HepG2 (cell line): ENCODE data around the gene DCUN1D3. TPM values are rescaled to one million over a fixed set of nuclear protein-coding genes. Genes with fewer than 3 reads are reported as not detected.

ENCODE experiments used
- ATAC-seq: fragments of 200-7000 bp; cut with Tn5 transposase; 3 replicates; pipeline ENCODE4 v1.9.1; 2020; ENCODE audit warnings: mild to moderate bottlenecking, moderate library complexity
- BruUV-seq: library from RNA; stranded (reverse); fragments of 400-500 nt; replicated peaks from 2 replicates; lab custom pipeline; 2021; lab: Mats Ljungman, UMichigan
- CTCF ChIA-PET: fragments of 300-600 bp; formaldehyde crosslinking; extraction: SDS; loops from one replicate; lab custom pipeline; 2021; ENCODE audit warnings: low total read pairs, inconsistent platforms, low intra/inter-chr PET ratio; lab: Yijun Ruan, JAX
- POLR2A ChIA-PET: fragments of 350-600 bp; sonication (Branson Sonifier 250); formaldehyde crosslinking; loops from one replicate; lab custom pipeline; 2020; ENCODE audit warnings: antibody characterized with exemption, inconsistent platforms; lab: Yijun Ruan, JAX
- DNase-seq: peaks from one replicate; pipeline ENCODE4 v3.0.0-alpha.2; 2015; ENCODE audit warnings: low spot score
- FAIRE-seq: peaks from 3 replicates; lab custom pipeline; 2011; peaks lifted over from hg19 to GRCh38; lab: Jason Lieb, UNC
- H2AFZ ChIP-seq: one replicate; pipeline ENCODE4 v1.6.1; 2011; ENCODE audit warnings: low read length, inconsistent platforms
- H3K27ac ChIP-seq: fragments of 300-600 bp; 3 replicates; pipeline ENCODE4 v1.8.0; 2011; ENCODE audit warnings: mixed run types, mild to moderate bottlenecking, mixed read lengths, low read length, inconsistent platforms; ENCODE audit not compliant: insufficient read depth; ENCODE audit errors: extremely low read length
- H3K27me3 ChIP-seq, 2 experiments: fragments of 200-600 bp in 1 of 2; 2 replicates in 1 of 2; 3 replicates in 1 of 2; pipeline versions ENCODE4 v1.6.0 to v1.8.0; 2011; ENCODE audit warnings: low read length in 2 of 2, mild to moderate bottlenecking in 2 of 2, moderate library complexity in 2 of 2, inconsistent platforms in 1 of 2; ENCODE audit not compliant: insufficient read depth in 2 of 2, control insufficient read depth in 1 of 2
- H3K36me3 ChIP-seq, 2 experiments: fragments of 200-600 bp in 1 of 2; replicated peaks in 1 of 2; 2 replicates in 1 of 2; 3 replicates in 1 of 2; pipeline versions ENCODE4 v1.5.1 to v1.8.0; 2011; ENCODE audit warnings: low read length in 2 of 2, inconsistent platforms in 1 of 2; ENCODE audit not compliant: insufficient read depth in 2 of 2, control insufficient read depth in 1 of 2
- H3K4me1 ChIP-seq: 2 replicates; pipeline ENCODE4 v1.5.1; 2012; ENCODE audit warnings: low read length, inconsistent platforms; ENCODE audit not compliant: insufficient read depth
- H3K4me2 ChIP-seq: 2 replicates; pipeline ENCODE4 v1.6.0; 2011; ENCODE audit warnings: low read depth, low read length, inconsistent platforms
- H3K4me3 ChIP-seq, 3 experiments: fragments of 200-600 bp in 1 of 3; sonication (generic), shearing (Covaris generic) in 1 of 3; replicated peaks in 1 of 3; 2 replicates each; pipeline ENCODE4 v1.5.1; 2011 to 2016; ENCODE audit warnings: low read length in 3 of 3, inconsistent platforms in 2 of 3, low read depth in 2 of 3, mild to moderate bottlenecking in 2 of 3, control low read depth in 1 of 3, mixed read lengths in 1 of 3; ENCODE audit not compliant: insufficient read depth in 1 of 3
- H3K79me2 ChIP-seq: one replicate; pipeline ENCODE4 v1.6.1; 2011; ENCODE audit warnings: low read length, inconsistent platforms; ENCODE audit not compliant: insufficient read depth
- H3K9ac ChIP-seq: 2 replicates; pipeline ENCODE4 v1.6.0; 2011; ENCODE audit warnings: mild to moderate bottlenecking, low read depth, low read length, inconsistent platforms; ENCODE audit not compliant: insufficient read depth
- H3K9me3 ChIP-seq: 2 replicates; pipeline ENCODE4 v1.5.1; 2012; ENCODE audit warnings: mild to moderate bottlenecking, low read length
- H4K20me1 ChIP-seq: 2 replicates; pipeline ENCODE4 v1.6.0; 2011; ENCODE audit warnings: inconsistent platforms, mild to moderate bottlenecking, low read length, moderate library complexity; ENCODE audit not compliant: insufficient read depth
- FOXO1 ChIP-seq: sonication (generic); formaldehyde crosslinking; IDR thresholded peaks from 2 replicates; pipeline ENCODE4 v1.4.0; 2020; ENCODE audit warnings: missing genetic modification reagents
- HNRNPL ChIP-seq: fragments of 200-400 bp; formaldehyde crosslinking; IDR thresholded peaks from 2 replicates; pipeline ENCODE4 v1.6.1; 2017; ENCODE audit warnings: mild to moderate bottlenecking, low read depth, low read length
- IRX3 ChIP-seq: sonication (generic); formaldehyde crosslinking; IDR thresholded peaks from 2 replicates; pipeline ENCODE4 v1.8.1; 2023; ENCODE audit warnings: mild to moderate bottlenecking, low read depth, missing genetic modification reagents, borderline replicate concordance
- ISX ChIP-seq: sonication (generic); formaldehyde crosslinking; conservative IDR thresholded peaks from 2 replicates; pipeline ENCODE4 v1.5.0; 2020; ENCODE audit warnings: missing genetic modification reagents
- KMT2B ChIP-seq: IDR thresholded peaks from 2 replicates; pipeline ENCODE4 v1.6.1; 2016; ENCODE audit warnings: missing genetic modification reagents, missing compliant biosample characterization
- PCBP1 ChIP-seq: fragments of 200-400 bp; formaldehyde crosslinking; IDR thresholded peaks from 2 replicates; pipeline ENCODE4 v1.6.1; 2017; ENCODE audit warnings: mild to moderate bottlenecking, low read depth, low read length, borderline replicate concordance
- RBM22 ChIP-seq: fragments of 200-400 bp; formaldehyde crosslinking; optimal IDR thresholded peaks from 2 replicates; pipeline ENCODE3; 2017; ENCODE audit warnings: mild to moderate bottlenecking, low read length, moderate library complexity
- SNAPC2 ChIP-seq: sonication (generic); formaldehyde crosslinking; IDR thresholded peaks from 2 replicates; pipeline ENCODE4 v1.8.1; 2022; ENCODE audit warnings: mild to moderate bottlenecking, missing genetic modification reagents
- SSRP1 ChIP-seq: IDR thresholded peaks from 2 replicates; pipeline ENCODE4 v1.6.1; 2016; ENCODE audit warnings: control low read depth
- ZFP37 ChIP-seq: sonication (generic); formaldehyde crosslinking; IDR thresholded peaks from 2 replicates; pipeline ENCODE4 v1.4.0; 2020; ENCODE audit warnings: missing genetic modification reagents, borderline replicate concordance
- ZNF501 ChIP-seq: sonication (generic); formaldehyde crosslinking; IDR thresholded peaks from 2 replicates; pipeline ENCODE4 v1.5.1; 2020; ENCODE audit warnings: mild to moderate bottlenecking, moderate library complexity, missing genetic modification reagents
- ZNF546 ChIP-seq: sonication (generic); formaldehyde crosslinking; conservative IDR thresholded peaks from 2 replicates; pipeline ENCODE4 v1.8.1; 2023; ENCODE audit warnings: mild to moderate bottlenecking, missing genetic modification reagents
- ZNF678 ChIP-seq: sonication (generic); formaldehyde crosslinking; IDR thresholded peaks from 2 replicates; pipeline ENCODE4 v1.4.0; 2020; ENCODE audit warnings: mild to moderate bottlenecking, missing genetic modification reagents
- ZNF776 ChIP-seq: sonication (generic); formaldehyde crosslinking; IDR thresholded peaks from 2 replicates; pipeline ENCODE4 v1.4.0; 2020; ENCODE audit warnings: mild to moderate bottlenecking, missing genetic modification reagents
- WGBS: methylation state at CpG from one replicate; pipeline ENCODE4 v1.1.6; 2017; ENCODE audit warnings: low lambda C conversion rate; 5-methylcytosine and 5-hydroxymethylcytosine counted together
- in situ Hi-C: cut with HindIII; loops from 2 replicates; pipeline ENCODE4 v1.10.0; 2017; ENCODE audit warnings: low pct_unique_long_range_greater_than_20kb; ENCODE audit not compliant: extremely low pct_ligation_motif_present
- intact Hi-C: fragments of 100-400 bp; cut with micrococcal nuclease; formaldehyde crosslinking; loops from one replicate; pipeline ENCODE4 v1.10.0; 2022; ENCODE audit not compliant: unreplicated experiment
- polyA plus RNA-seq, 8 experiments: library from polyadenylated mRNA; depleted of rRNA in 3 of 8; stranded (reverse) in 7 of 8; unstranded in 1 of 8; fragments of >200 nt; fragmentation: Illumina TruSeq in 4 of 8; extraction: Trizol in 4 of 8; gene quantifications; 2 replicates each; pipeline versions ENCODE4 v1.2.1 to v1.2.3, GENCODE V29; 2011 to 2016; ENCODE audit warnings: low read depth in 4 of 8, missing spikeins in 1 of 8, mixed read lengths in 1 of 8; ENCODE audit not compliant: insufficient read depth in 1 of 8
- total RNA-seq, 5 experiments: library from RNA; depleted of rRNA; stranded (reverse); fragments of >200 nt; fragmentation: Illumina TruSeq; extraction: Trizol; gene quantifications; 2 replicates each; pipeline ENCODE4 v1.2.3, GENCODE V29; 2016; ENCODE audit warnings: low read depth in 1 of 5
- TF ChIP-seq, protein P1 (sequence below): sonication (generic); formaldehyde crosslinking; IDR thresholded peaks from 2 replicates; pipeline ENCODE4 v1.8.1; 2022; ENCODE audit warnings: low read depth, mild to moderate bottlenecking, missing genetic modification reagents
- TF ChIP-seq, protein P2 (sequence below): sonication (generic); formaldehyde crosslinking; IDR thresholded peaks from 2 replicates; pipeline ENCODE4 v1.5.1; 2020; ENCODE audit warnings: mild to moderate bottlenecking, moderate library complexity, missing genetic modification reagents
- TF ChIP-seq, protein P3 (sequence below): IDR thresholded peaks from 2 replicates; pipeline ENCODE4 v1.6.1; 2012; ENCODE audit warnings: inconsistent platforms
- TF ChIP-seq, protein P4 (sequence below): IDR thresholded peaks from 2 replicates; pipeline ENCODE4 v1.6.1; 2016; ENCODE audit warnings: missing compliant biosample characterization, missing genetic modification reagents, borderline replicate concordance

Gene DCUN1D3
- total and polyA plus RNA-seq, 2 of the 13 experiments (the other 11 are each of a cell fraction or from before 2014, with no cell fraction given) = 5.0 to 19.3 TPM

DNA sequence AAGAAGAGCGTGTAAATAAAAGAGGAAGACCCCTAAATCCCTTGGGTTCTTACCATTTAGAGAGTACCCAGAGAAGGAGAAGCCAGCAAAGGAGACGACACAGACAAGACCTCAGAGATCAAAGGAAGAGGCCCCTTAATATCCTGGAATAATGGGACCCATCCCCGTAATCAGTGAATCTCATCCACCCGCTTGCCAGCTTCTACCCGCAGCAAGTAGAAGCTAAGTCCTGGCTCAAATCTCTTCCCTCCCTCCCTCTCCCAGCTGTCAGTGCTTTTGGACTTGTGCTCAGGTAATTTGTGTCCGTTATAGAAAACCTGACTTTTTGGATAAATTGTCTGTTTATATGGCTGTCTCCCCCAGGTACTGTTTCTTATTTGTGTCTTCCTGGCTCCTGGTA, 2.3 kb upstream of the DCUN1D3 start (continued):
- TF ChIP-seq, protein P1, sequence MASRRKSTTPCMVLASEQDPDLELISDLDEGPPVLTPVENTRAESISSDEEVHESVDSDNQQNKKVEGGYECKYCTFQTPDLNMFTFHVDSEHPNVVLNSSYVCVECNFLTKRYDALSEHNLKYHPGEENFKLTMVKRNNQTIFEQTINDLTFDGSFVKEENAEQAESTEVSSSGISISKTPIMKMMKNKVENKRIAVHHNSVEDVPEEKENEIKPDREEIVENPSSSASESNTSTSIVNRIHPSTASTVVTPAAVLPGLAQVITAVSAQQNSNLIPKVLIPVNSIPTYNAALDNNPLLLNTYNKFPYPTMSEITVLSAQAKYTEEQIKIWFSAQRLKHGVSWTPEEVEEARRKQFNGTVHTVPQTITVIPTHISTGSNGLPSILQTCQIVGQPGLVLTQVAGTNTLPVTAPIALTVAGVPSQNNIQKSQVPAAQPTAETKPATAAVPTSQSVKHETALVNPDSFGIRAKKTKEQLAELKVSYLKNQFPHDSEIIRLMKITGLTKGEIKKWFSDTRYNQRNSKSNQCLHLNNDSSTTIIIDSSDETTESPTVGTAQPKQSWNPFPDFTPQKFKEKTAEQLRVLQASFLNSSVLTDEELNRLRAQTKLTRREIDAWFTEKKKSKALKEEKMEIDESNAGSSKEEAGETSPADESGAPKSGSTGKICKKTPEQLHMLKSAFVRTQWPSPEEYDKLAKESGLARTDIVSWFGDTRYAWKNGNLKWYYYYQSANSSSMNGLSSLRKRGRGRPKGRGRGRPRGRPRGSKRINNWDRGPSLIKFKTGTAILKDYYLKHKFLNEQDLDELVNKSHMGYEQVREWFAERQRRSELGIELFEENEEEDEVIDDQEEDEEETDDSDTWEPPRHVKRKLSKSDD (CRISPR knock-in tag) = no peak
- TF ChIP-seq KMT2B (CRISPR knock-in tag) = no peak
- no peak for TF ChIP-seq FOXO1 (CRISPR knock-in tag)

DNA sequence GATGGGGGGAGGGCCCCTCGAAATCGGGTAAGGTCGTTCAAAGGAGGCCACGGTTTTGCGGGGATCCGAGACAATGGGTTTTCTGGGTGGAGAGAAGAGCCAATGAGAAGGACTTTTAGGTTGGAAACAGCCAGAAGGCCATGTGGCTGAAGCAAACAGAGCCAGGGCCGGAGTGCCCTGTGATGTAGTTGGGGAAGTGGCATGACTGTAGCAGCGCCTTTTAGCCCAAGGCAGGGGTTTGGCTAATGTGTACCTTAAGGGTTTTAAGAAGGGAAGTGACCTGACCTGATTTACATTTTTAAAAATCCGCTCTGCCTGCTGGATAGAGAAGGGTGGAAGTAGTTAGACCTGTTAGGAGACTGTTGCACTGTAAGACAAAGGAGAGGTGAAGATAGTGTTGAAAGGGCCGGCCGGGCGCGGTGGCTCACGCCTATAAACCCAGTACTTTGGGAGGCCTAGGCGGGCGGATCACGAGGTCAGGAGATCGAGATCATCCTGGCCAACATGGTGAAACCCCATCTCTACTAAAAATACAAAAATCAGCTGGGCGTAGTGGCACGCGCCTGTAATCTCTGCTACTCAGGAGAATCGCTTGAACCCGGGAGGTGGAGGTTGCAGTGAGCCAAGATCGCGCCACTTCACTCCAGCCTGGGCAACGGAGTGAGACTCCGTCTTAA, 1.4 kb upstream of the DCUN1D3 start:
- Histone ChIP-seq H4K20me1 (peaks cover 9% of the 10 kb centered on the region; the same call in 1 of the 2 replicates), H3K79me2 (peaks cover 65% of the 10 kb centered on the region), H2AFZ (no peak overlapping the region), H3K27me3 (no peaks in the 10 kb centered on the region; a peak in 1 of 5 replicates), H3K4me3 (peak overlapping the region; percentile 83 to 95 (median 87)), H3K9ac (peak overlapping the region; percentile 95), H3K4me1 (peaks cover 83% of the 10 kb centered on the region), H3K36me3 (peaks cover 0 to 12% of the 10 kb centered on the region in 2 experiments; a peak in 4 of 5 replicates), H3K27ac (peak overlapping the region; percentile 94), H3K4me2 (peak overlapping the region; percentile 93), H3K9me3 (no peaks in the 10 kb centered on the region)
- intact Hi-C loops (no loop called here), in situ Hi-C loops (no loop called here)
- POLR2A ChIA-PET = interaction anchor here (1.3 to 2.5 kb wide), 5 partner anchors 17 to 399 kb away, joined by 4 to 20 read pairs (median 5); no protein-coding TSS in a partner anchor
- BruUV-seq = TSS peak; percentile 63
- DNase-seq (peak; percentile 55), FAIRE-seq (no peak), ATAC-seq (peak; percentile 11; the same call in 2 of the 3 replicates)
- CTCF ChIA-PET = no interaction called here
- 65% methylated on average over 27 of the region's 27 CpGs for WGBS
- TF ChIP-seq, protein P2, sequence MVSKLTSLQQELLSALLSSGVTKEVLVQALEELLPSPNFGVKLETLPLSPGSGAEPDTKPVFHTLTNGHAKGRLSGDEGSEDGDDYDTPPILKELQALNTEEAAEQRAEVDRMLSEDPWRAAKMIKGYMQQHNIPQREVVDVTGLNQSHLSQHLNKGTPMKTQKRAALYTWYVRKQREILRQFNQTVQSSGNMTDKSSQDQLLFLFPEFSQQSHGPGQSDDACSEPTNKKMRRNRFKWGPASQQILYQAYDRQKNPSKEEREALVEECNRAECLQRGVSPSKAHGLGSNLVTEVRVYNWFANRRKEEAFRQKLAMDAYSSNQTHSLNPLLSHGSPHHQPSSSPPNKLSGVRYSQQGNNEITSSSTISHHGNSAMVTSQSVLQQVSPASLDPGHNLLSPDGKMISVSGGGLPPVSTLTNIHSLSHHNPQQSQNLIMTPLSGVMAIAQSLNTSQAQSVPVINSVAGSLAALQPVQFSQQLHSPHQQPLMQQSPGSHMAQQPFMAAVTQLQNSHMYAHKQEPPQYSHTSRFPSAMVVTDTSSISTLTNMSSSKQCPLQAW (CRISPR knock-in tag) = peak; percentile 74
- no peak for TF ChIP-seq HNRNPL
- no peak for TF ChIP-seq ZFP37 (CRISPR knock-in tag)
- no peak for TF ChIP-seq ZNF678 (CRISPR knock-in tag)
- no peak for TF ChIP-seq ZNF546 (CRISPR knock-in tag)
- TF ChIP-seq, protein P3, sequence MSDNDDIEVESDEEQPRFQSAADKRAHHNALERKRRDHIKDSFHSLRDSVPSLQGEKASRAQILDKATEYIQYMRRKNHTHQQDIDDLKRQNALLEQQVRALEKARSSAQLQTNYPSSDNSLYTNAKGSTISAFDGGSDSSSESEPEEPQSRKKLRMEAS = peak; percentile 81
- no peak for TF ChIP-seq ZNF776
- TF ChIP-seq ZNF501 = peak; percentile 54; the same call in 1 of the 2 replicates
- TF ChIP-seq IRX3 (CRISPR knock-in tag) = no peak
- no peak for TF ChIP-seq SSRP1
- no peak for TF ChIP-seq SNAPC2 (CRISPR knock-in tag)
- TF ChIP-seq, protein P4, sequence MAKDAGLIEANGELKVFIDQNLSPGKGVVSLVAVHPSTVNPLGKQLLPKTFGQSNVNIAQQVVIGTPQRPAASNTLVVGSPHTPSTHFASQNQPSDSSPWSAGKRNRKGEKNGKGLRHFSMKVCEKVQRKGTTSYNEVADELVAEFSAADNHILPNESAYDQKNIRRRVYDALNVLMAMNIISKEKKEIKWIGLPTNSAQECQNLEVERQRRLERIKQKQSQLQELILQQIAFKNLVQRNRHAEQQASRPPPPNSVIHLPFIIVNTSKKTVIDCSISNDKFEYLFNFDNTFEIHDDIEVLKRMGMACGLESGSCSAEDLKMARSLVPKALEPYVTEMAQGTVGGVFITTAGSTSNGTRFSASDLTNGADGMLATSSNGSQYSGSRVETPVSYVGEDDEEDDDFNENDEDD (CRISPR knock-in tag) = 0 out of 2 replicates have a peak, but pooled peaks have one; percentile 35
- no peak for TF ChIP-seq ISX (CRISPR knock-in tag)
- no peak for TF ChIP-seq PCBP1
- peak; percentile 29 for TF ChIP-seq RBM22
